Mesenchymal stem cell (in vitro differentiated cells and primary cell): Measurements from ENCODE around the gene CCDC174.

Experiments
- DNase-seq: peaks from one replicate; pipeline ENCODE4 v3.0.0-alpha.2; 2013
- H2AFZ ChIP-seq: one replicate; pipeline ENCODE4 v1.6.1; 2013; ENCODE audit warnings: low read depth, mild to moderate bottlenecking, control low read depth, inconsistent platforms, low read length, moderate library complexity
- H2AK5ac ChIP-seq: 2 replicates; pipeline ENCODE4 v1.6.1; 2013; ENCODE audit warnings: low read length, moderate library complexity, mild to moderate bottlenecking, inconsistent platforms; ENCODE audit not compliant: severe bottlenecking
- H2BK120ac ChIP-seq: one replicate; pipeline ENCODE4 v1.6.1; 2013; ENCODE audit warnings: low read depth, mild to moderate bottlenecking, inconsistent platforms, low read length, moderate library complexity
- H2BK12ac ChIP-seq, 2 experiments: one replicate each; pipeline ENCODE4 v1.6.1; 2013; ENCODE audit warnings: inconsistent platforms in 2 of 2, low read length in 2 of 2, mild to moderate bottlenecking in 2 of 2, moderate library complexity in 2 of 2, control low read depth in 1 of 2
- H2BK15ac ChIP-seq: one replicate; pipeline ENCODE4 v1.6.1; 2013; ENCODE audit warnings: mild to moderate bottlenecking, low read depth, inconsistent platforms; ENCODE audit not compliant: poor library complexity, severe bottlenecking
- H2BK5ac ChIP-seq: 2 replicates; pipeline ENCODE4 v1.6.1; 2013; ENCODE audit warnings: low read depth, mild to moderate bottlenecking, low read length, control low read depth, inconsistent platforms; ENCODE audit not compliant: poor library complexity, severe bottlenecking
- H3K14ac ChIP-seq, 2 experiments: one replicate each; pipeline ENCODE4 v1.6.1; 2013; ENCODE audit warnings: inconsistent platforms in 2 of 2, low read length in 2 of 2, control low read depth in 1 of 2, mild to moderate bottlenecking in 1 of 2, moderate library complexity in 1 of 2
- H3K18ac ChIP-seq, 2 experiments: one replicate each; pipeline ENCODE4 v1.6.1; 2013; ENCODE audit warnings: inconsistent platforms in 2 of 2, low read length in 2 of 2, control low read depth in 1 of 2, low read depth in 1 of 2, mild to moderate bottlenecking in 1 of 2
- H3K23ac ChIP-seq, 2 experiments: one replicate each; pipeline ENCODE4 v1.6.1; 2013; ENCODE audit warnings: inconsistent platforms in 2 of 2, low read length in 2 of 2, mild to moderate bottlenecking in 2 of 2, moderate library complexity in 2 of 2, control low read depth in 1 of 2
- H3K27ac ChIP-seq: 2 replicates; pipeline ENCODE4 v1.5.1; 2013; ENCODE audit warnings: mild to moderate bottlenecking, moderate library complexity, low read length, control low read depth, inconsistent platforms; ENCODE audit not compliant: poor library complexity, severe bottlenecking
- H3K27me3 ChIP-seq, 2 experiments: 2 replicates each; pipeline versions ENCODE4 v1.6.1 to v1.7.0; 2013; ENCODE audit warnings: low read length in 2 of 2, mild to moderate bottlenecking in 2 of 2, moderate library complexity in 2 of 2, control low read depth in 1 of 2, inconsistent platforms in 1 of 2; ENCODE audit not compliant: control insufficient read depth in 1 of 2, insufficient read depth in 1 of 2
- H3K36me3 ChIP-seq, 2 experiments: 2 replicates each; pipeline versions ENCODE4 v1.6.1 to v1.7.0; 2013; ENCODE audit warnings: low read length in 2 of 2, control low read depth in 1 of 2, inconsistent platforms in 1 of 2, low read depth in 1 of 2, mild to moderate bottlenecking in 1 of 2; ENCODE audit not compliant: insufficient read depth in 2 of 2, control insufficient read depth in 1 of 2
- H3K4ac ChIP-seq, 2 experiments: one replicate each; pipeline ENCODE4 v1.6.1; 2013; ENCODE audit warnings: inconsistent platforms in 2 of 2, low read length in 2 of 2, mild to moderate bottlenecking in 2 of 2, moderate library complexity in 2 of 2, control low read depth in 1 of 2, low read depth in 1 of 2
- H3K4me1 ChIP-seq: 2 replicates; pipeline ENCODE4 v1.6.1; 2013; ENCODE audit warnings: low read depth, low read length, control low read depth; ENCODE audit not compliant: control insufficient read depth, insufficient read depth
- H3K4me2 ChIP-seq: 2 replicates; pipeline ENCODE4 v1.6.1; 2013; ENCODE audit warnings: low read length, mild to moderate bottlenecking, inconsistent platforms; ENCODE audit not compliant: poor library complexity, severe bottlenecking
- H3K4me3 ChIP-seq, 2 experiments: 2 replicates each; pipeline versions ENCODE4 v1.5.1 to v1.7.0; 2013; ENCODE audit warnings: low read length in 2 of 2, mild to moderate bottlenecking in 2 of 2, control low read depth in 1 of 2, low read depth in 1 of 2; ENCODE audit not compliant: insufficient read depth in 1 of 2
- H3K79me1 ChIP-seq: replicated peaks from 2 replicates; pipeline ENCODE4 v1.6.1; 2013; ENCODE audit warnings: mild to moderate bottlenecking, control low read depth, low read length, inconsistent platforms; ENCODE audit not compliant: poor library complexity, severe bottlenecking
- H3K9ac ChIP-seq: 2 replicates; pipeline ENCODE4 v1.7.0; 2013; ENCODE audit warnings: mild to moderate bottlenecking, low read length, moderate library complexity
- H3K9me3 ChIP-seq: 2 replicates; pipeline ENCODE4 v1.7.0; 2013; ENCODE audit warnings: mild to moderate bottlenecking, low read length; ENCODE audit not compliant: control insufficient read depth
- H4K8ac ChIP-seq: one replicate; pipeline ENCODE4 v1.6.1; 2013; ENCODE audit warnings: inconsistent platforms, mild to moderate bottlenecking, low read length, moderate library complexity
- H4K91ac ChIP-seq: one replicate; pipeline ENCODE4 v1.6.1; 2013; ENCODE audit warnings: mild to moderate bottlenecking, low read length, inconsistent platforms
- WGBS: methylation state at CpG from one replicate; pipeline ENCODE4 v1.1.7; 2013; ENCODE audit warnings: mixed read lengths; 5-methylcytosine and 5-hydroxymethylcytosine counted together

Gene CCDC174

DNA sequence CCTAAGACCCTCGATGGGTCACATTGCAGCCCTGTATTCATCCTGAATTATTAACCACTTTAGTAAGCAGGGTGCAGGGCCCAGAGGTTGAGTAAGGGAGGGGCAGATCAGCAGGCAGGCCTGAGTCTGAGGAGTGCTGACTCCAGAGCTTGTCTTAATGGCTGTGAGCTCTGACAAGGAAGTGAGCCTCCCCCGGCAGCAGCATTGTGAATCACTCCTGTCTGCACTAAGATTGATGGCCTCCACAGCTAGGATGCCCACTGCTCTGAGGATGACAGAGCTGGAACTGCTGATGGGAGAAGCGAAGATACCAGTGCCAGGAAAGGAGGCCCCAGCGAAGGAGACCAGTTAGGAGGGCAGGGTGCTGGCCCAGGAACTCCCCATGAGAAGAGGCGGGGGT, 46.5 kb upstream of the CCDC174 start:
- H3K18ac ChIP-seq = no peak overlapping the region
- no peak overlapping the region for H2BK120ac ChIP-seq
- no peak overlapping the region for H2BK5ac ChIP-seq
- no peak overlapping the region for H3K4me2 ChIP-seq
- no peaks in the 10 kb centered on the region for H3K9me3 ChIP-seq
- no peak overlapping the region for H3K14ac ChIP-seq
- H3K23ac ChIP-seq = no peak overlapping the region
- H3K4me1 ChIP-seq = peaks cover 11% of the 10 kb centered on the region
- H2BK12ac ChIP-seq = no peak overlapping the region
- no peak overlapping the region for H3K4me3 ChIP-seq
- no peak overlapping the region for H2BK15ac ChIP-seq
- no peak overlapping the region for H4K91ac ChIP-seq
- no peak overlapping the region for H3K4ac ChIP-seq
- H2AFZ ChIP-seq = no peak overlapping the region
- H3K36me3 ChIP-seq = no peaks in the 10 kb centered on the region
- H3K27me3 ChIP-seq = peaks cover 76 to 78% of the 10 kb centered on the region in 2 experiments
- WGBS = 50% methylated on average over 3 of the region's 5 CpGs
- no peak overlapping the region for H2AK5ac ChIP-seq
- no peaks in the 10 kb centered on the region for H3K79me1 ChIP-seq
- H3K9ac ChIP-seq = no peak overlapping the region
- no peak overlapping the region for H4K8ac ChIP-seq
- no peak for DNase-seq
- no peak overlapping the region for H3K27ac ChIP-seq

DNA sequence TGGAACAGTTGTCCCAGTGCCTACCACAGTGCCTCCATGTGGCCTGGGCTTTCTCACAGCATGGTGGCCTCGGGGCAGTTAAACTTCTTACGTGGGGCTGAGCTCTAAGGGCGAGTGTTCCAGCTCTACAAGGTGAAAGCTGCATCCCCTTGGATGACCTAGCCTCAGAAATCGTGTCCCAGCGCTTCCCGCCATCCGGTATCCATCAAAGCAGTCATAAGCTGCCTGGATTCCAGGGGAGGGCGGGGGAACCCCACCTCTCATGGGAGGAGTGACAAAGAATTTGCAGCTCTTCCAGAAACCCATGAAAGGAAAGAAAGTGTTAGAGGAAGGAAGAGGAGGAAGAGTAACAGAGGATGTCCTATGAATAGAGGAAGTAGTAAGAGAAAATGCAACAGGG, 45.8 kb upstream of the CCDC174 start:
- H3K4ac ChIP-seq = no peak overlapping the region
- peaks cover 69 to 78% of the 10 kb centered on the region in 2 experiments for H3K27me3 ChIP-seq
- H3K4me2 ChIP-seq = no peak overlapping the region
- H3K79me1 ChIP-seq = no peaks in the 10 kb centered on the region
- no peak overlapping the region for H2AFZ ChIP-seq
- H3K9ac ChIP-seq = no peak overlapping the region
- H2BK5ac ChIP-seq = no peak overlapping the region
- H3K36me3 ChIP-seq = no peaks in the 10 kb centered on the region
- WGBS = 88% methylated on average over 8 of the region's 8 CpGs
- H2BK15ac ChIP-seq = no peak overlapping the region
- no peaks in the 10 kb centered on the region for H3K9me3 ChIP-seq
- H3K4me3 ChIP-seq = no peak overlapping the region
- no peak overlapping the region for H2BK120ac ChIP-seq
- no peak overlapping the region for H3K23ac ChIP-seq
- H3K4me1 ChIP-seq = peaks cover 11% of the 10 kb centered on the region
- no peak overlapping the region for H4K8ac ChIP-seq
- no peak overlapping the region for H3K27ac ChIP-seq
- no peak overlapping the region for H2AK5ac ChIP-seq
- no peak for DNase-seq
- H3K18ac ChIP-seq = no peak overlapping the region
- H3K14ac ChIP-seq = no peak overlapping the region
- no peak overlapping the region for H2BK12ac ChIP-seq
- no peak overlapping the region for H4K91ac ChIP-seq

DNA sequence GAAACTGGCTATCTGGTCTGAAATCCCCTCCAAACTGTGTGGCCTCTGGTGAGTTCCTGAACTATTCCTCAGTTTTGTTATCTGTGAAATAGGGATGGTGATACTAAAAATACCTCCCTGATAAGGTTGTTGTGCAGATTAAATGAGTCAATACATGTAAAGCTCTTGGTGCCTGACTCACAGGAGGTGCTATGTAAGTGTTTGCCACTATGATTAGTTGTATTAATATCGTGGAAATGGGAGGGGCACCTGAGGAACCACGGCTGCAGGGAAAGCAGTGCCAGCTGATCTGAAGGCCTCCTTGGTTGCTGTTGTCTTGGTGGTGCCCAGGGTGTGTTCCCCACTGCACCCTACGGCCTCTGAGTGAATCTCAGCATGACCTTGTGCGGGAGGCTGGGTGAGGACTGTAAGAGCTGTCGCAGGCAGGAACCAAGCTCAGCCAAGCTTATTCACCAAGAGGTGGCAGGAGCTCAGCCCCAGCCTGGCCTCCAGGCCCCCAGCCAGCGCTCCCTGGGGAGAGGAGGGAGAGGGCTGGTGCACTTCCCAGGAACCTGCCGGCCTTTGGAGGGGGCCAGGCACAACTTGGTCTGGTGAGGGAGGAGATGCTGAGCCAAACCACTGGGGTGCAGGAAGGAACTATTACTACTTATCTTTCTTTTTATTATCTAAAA, 44.8 kb upstream of the CCDC174 start:
- H2BK12ac ChIP-seq = no peak overlapping the region
- no peak overlapping the region for H3K14ac ChIP-seq
- H3K4me2 ChIP-seq = no peak overlapping the region
- no peak for DNase-seq
- H3K36me3 ChIP-seq = no peaks in the 10 kb centered on the region
- no peak overlapping the region for H4K8ac ChIP-seq
- H2BK5ac ChIP-seq = no peak overlapping the region
- 55% methylated on average over 5 of the region's 7 CpGs for WGBS
- no peak overlapping the region for H3K27ac ChIP-seq
- no peak overlapping the region for H2AFZ ChIP-seq
- no peak overlapping the region for H4K91ac ChIP-seq
- H3K23ac ChIP-seq = no peak overlapping the region
- H3K4ac ChIP-seq = no peak overlapping the region
- peaks cover 9% of the 10 kb centered on the region for H3K4me1 ChIP-seq
- H2BK15ac ChIP-seq = no peak overlapping the region
- H2BK120ac ChIP-seq = no peak overlapping the region
- H3K9ac ChIP-seq = no peak overlapping the region
- H3K9me3 ChIP-seq = no peaks in the 10 kb centered on the region
- H3K79me1 ChIP-seq = no peaks in the 10 kb centered on the region
- peaks cover 64 to 77% of the 10 kb centered on the region in 2 experiments for H3K27me3 ChIP-seq
- H3K4me3 ChIP-seq = no peak overlapping the region
- H2AK5ac ChIP-seq = no peak overlapping the region
- no peak overlapping the region for H3K18ac ChIP-seq

DNA sequence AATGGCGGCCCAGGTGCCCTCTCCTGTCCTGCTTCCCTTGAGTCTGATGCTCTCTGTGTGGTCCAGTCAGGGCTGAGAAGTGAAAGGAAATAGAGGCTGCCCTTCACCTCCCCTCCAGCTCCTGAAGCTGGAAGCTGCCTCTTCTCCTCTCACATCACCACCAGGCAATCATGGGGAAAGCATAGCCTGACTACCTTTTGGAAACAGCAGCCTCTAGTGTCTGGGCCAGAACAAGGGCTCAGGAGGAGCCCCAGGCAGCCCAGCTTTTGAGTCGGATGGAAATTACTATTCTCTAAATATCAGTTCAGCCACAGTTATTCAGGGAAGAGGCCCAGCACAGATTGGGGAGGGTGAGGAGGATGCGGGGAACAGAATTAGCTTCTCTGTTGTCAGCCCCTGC, 43.3 kb upstream of the CCDC174 start:
- no peak overlapping the region for H2BK5ac ChIP-seq
- no peaks in the 10 kb centered on the region for H3K79me1 ChIP-seq
- 78% methylated on average over 2 of the region's 3 CpGs for WGBS
- H2BK12ac ChIP-seq = no peak overlapping the region
- no peak overlapping the region for H3K27ac ChIP-seq
- no peak overlapping the region for H3K4me2 ChIP-seq
- no peaks in the 10 kb centered on the region for H3K9me3 ChIP-seq
- H2AK5ac ChIP-seq = no peak overlapping the region
- no peak overlapping the region for H3K4ac ChIP-seq
- H4K8ac ChIP-seq = no peak overlapping the region
- no peak for DNase-seq
- no peak overlapping the region for H3K23ac ChIP-seq
- H3K36me3 ChIP-seq = no peaks in the 10 kb centered on the region
- no peak overlapping the region for H3K14ac ChIP-seq
- no peak overlapping the region for H2BK15ac ChIP-seq
- no peak overlapping the region for H2BK120ac ChIP-seq
- H4K91ac ChIP-seq = no peak overlapping the region
- peaks cover 65 to 75% of the 10 kb centered on the region in 2 experiments for H3K27me3 ChIP-seq
- no peaks in the 10 kb centered on the region for H3K4me1 ChIP-seq
- no peak overlapping the region for H3K18ac ChIP-seq
- H3K9ac ChIP-seq = no peak overlapping the region
- no peak overlapping the region for H3K4me3 ChIP-seq
- no peak overlapping the region for H2AFZ ChIP-seq
